ENCODE results near the gene SSBP4. TPM values are rescaled to one million over a fixed set of nuclear protein-coding genes. Genes with fewer than 3 reads are reported as not detected.

The SSBP4 gene
- total RNA-seq, 1 experiment from 2014 or later: 46.1 TPM

- H3T11ph ChIP-seq (ENCODE audit: low read length): no peak overlapping the region
- H3K18ac ChIP-seq (ENCODE audit: insufficient read length, low read depth, low read length): no peak overlapping the region
- H3K4me1 ChIP-seq (ENCODE audit: insufficient read depth, low read length): no peaks in the 10 kb centered on the region
- Mint-ChIP-seq H3K27ac (peak overlapping the region in 1 of 3 experiments; percentile 88; a peak in 2 of 7 replicates), H3K36me3 (ENCODE audit: insufficient read depth in 1 of 3, low read depth in 3 of 3) (peaks cover 7 to 37% (median 29%) of the 10 kb centered on the region in 3 experiments), H3K4me1 (peaks cover 2% of the 10 kb centered on the region in 2 experiments; a peak in 2 of 4 replicates), H3K4me3 (no peak overlapping the region), H3K9me3 (peaks cover 3% of the 10 kb centered on the region in 2 experiments; a peak in 3 of 5 replicates), H3K27me3 (ENCODE audit: low read depth) (peaks cover 1% of the 10 kb centered on the region; the same call in 1 of the 2 replicates)
- H3K56ac ChIP-seq (ENCODE audit: insufficient read length, low read depth, low read length): no peak overlapping the region
- no peak overlapping the region for H3K23ac ChIP-seq (ENCODE audit: insufficient read length, low read depth, low read length)
- H2AFZ ChIP-seq (ENCODE audit: low read length): no peak overlapping the region
- no peak overlapping the region for H2BK120ac ChIP-seq (ENCODE audit: low read depth, low read length, poor library complexity, severe bottlenecking)
- H2BK15ac ChIP-seq (ENCODE audit: low read depth, low read length): no peak overlapping the region
- no peaks in the 10 kb centered on the region for H3K79me2 ChIP-seq (ENCODE audit: insufficient read depth, low read length)
- H3K4ac ChIP-seq (ENCODE audit: low read depth, low read length): no peak overlapping the region
- H4K91ac ChIP-seq (ENCODE audit: insufficient read length, low read depth, low read length): no peak overlapping the region
- H3K4me2 ChIP-seq (ENCODE audit: insufficient read depth, insufficient read length, low read length): no peak overlapping the region
- no CpG with 5 or more reads among the region's 12 CpGs for WGBS (ENCODE audit: extremely low coverage, insufficient read length, low lambda C conversion rate)
- H2BK20ac ChIP-seq (ENCODE audit: low read depth, low read length, poor library complexity, severe bottlenecking): no peak overlapping the region
- no peak for TF ChIP-seq CTCF (conservative IDR thresholded peaks at IDR 0.05)
- no peak overlapping the region for H2BK5ac ChIP-seq (ENCODE audit: insufficient read length, low read length)
- H2BK12ac ChIP-seq (ENCODE audit: insufficient read length, low read depth, low read length): no peak overlapping the region
- H3K14ac ChIP-seq (ENCODE audit: insufficient read depth, low read length): no peak overlapping the region
- no peak for DNase-seq
- H3K27ac ChIP-seq (ENCODE audit: insufficient read length, low read depth, low read length): no peak overlapping the region
- no peaks in the 10 kb centered on the region for H3K79me1 ChIP-seq (ENCODE audit: insufficient read depth, low read depth, low read length, poor library complexity, severe bottlenecking)
- no peaks in the 10 kb centered on the region for H3K23me2 ChIP-seq (ENCODE audit: insufficient read length, low read depth, low read length, poor library complexity, severe bottlenecking)
- no peaks in the 10 kb centered on the region for H3K27me3 ChIP-seq (ENCODE audit: insufficient read depth, low read length)
- H3K9ac ChIP-seq (ENCODE audit: extremely low read depth, insufficient read length, low read length): no peak overlapping the region
- no peaks in the 10 kb centered on the region for H3K9me3 ChIP-seq (ENCODE audit: control insufficient read depth, low read depth, low read length)
- no peak overlapping the region for H4K5ac ChIP-seq (ENCODE audit: insufficient read length, low read depth, low read length)
- no peak overlapping the region for H2AK5ac ChIP-seq (ENCODE audit: insufficient read length, low read length)
- no peak overlapping the region for H4K8ac ChIP-seq (replicated peaks; ENCODE audit: insufficient read length, low read depth, low read length)
- no peaks in the 10 kb centered on the region for H4K20me1 ChIP-seq (ENCODE audit: control insufficient read depth, insufficient read depth, insufficient read length)
These were observed 27.7 kb downstream of the SSBP4 start for GRCh38 chr19:18446811-18447359.

Data from H9 (cell line).